DOHH2 (cell line): ENCODE measurements around the gene NTRK1.

ENCODE experiments used
- EZH2phosphoT487 ChIP-seq: fragments of 200-600 bp; sonication (generic); IDR thresholded peaks from 2 replicates; pipeline ENCODE4 v1.6.1; 2017; ENCODE audit warnings: borderline replicate concordance, mild to moderate bottlenecking, antibody characterized with exemption, low read length, moderate library complexity, mixed read lengths
- TF ChIP-seq, protein P1 (sequence below): fragments of 200-600 bp; sonication (generic); IDR thresholded peaks from one replicate; pipeline ENCODE4 v1.5.1; 2014; ENCODE audit warnings: antibody characterized with exemption, mild to moderate bottlenecking, low read depth, low read length; ENCODE audit not compliant: poor library complexity, severe bottlenecking

DNA sequence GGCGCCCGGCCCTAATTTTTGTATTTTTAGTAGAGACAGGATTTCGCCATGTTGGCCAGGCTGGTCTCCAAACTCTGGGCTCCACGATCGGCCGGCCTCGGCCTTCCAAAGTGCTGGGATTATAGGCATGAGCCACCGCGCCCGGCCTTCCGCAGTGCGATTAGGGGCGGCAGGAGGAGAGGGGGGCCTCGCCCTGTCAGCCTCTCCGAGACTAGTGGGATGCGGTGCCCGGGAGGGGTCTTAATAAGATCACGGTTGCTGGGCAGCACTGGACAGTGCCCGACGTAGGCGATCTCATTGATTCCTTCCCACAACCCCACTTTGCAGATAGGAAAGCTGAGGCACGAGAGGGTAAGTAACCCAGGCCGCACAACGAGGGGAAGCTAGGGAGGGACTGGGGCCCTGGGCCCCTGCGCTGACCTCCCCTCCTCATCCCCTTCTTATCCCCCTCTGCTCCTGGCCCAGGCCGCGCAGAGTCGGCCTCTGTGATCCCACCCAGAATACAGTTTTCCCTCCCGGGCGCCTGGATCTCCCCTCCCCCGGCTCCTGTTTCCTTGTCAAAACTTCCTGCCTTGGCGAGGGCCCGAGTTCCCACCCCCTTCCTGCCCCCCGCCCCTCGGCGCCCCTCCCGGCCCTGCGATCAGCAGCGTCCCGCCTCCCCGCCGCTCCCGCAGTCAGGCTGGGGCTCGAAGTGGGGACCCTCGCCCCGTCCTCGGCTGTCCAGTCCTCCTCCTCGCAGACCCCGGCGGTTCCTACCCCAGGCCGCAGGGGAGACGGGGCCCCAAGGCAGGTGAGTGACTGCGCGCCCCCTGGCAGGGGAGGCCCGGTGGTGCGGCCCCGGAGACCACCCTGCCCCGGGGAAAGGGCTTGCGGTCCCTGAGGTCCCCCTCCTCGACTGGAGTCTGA lies 32.6 kb downstream of the NTRK1 start, which contains the start of gene PEAR1:
- TF ChIP-seq, protein P1, sequence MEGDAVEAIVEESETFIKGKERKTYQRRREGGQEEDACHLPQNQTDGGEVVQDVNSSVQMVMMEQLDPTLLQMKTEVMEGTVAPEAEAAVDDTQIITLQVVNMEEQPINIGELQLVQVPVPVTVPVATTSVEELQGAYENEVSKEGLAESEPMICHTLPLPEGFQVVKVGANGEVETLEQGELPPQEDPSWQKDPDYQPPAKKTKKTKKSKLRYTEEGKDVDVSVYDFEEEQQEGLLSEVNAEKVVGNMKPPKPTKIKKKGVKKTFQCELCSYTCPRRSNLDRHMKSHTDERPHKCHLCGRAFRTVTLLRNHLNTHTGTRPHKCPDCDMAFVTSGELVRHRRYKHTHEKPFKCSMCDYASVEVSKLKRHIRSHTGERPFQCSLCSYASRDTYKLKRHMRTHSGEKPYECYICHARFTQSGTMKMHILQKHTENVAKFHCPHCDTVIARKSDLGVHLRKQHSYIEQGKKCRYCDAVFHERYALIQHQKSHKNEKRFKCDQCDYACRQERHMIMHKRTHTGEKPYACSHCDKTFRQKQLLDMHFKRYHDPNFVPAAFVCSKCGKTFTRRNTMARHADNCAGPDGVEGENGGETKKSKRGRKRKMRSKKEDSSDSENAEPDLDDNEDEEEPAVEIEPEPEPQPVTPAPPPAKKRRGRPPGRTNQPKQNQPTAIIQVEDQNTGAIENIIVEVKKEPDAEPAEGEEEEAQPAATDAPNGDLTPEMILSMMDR = no peak
- no peak for TF ChIP-seq EZH2phosphoT487
